Testis (tissue), 2 donors: ENCODE data around the gene TBC1D16.

Experiments
- CTCF ChIP-seq, 3 experiments: fragments of 450-650 bp in 2 of 3; fragments of 200-600 bp in 1 of 3; sonication (generic) in 1 of 3; IDR thresholded peaks; one replicate each; pipeline ENCODE4 v1.5.1; 2016 to 2019; ENCODE audit warnings: antibody characterized with exemption in 3 of 3, mild to moderate bottlenecking in 2 of 3, moderate library complexity in 1 of 3
- POLR2A ChIP-seq: fragments of 450-650 bp; IDR thresholded peaks from one replicate; pipeline ENCODE4 v1.6.1; 2017; ENCODE audit warnings: antibody characterized with exemption, mild to moderate bottlenecking, moderate library complexity

GRCh38 chr17:79982986-79983385 is 52.7 kb downstream of the TBC1D16 start:
- TF ChIP-seq POLR2A, result no peak
- no peak for TF ChIP-seq CTCF (IDR thresholded peaks at IDR 0.05)
